ENCODE measurements around the gene ANKRD13B.

ANKRD13B gene

DNA sequence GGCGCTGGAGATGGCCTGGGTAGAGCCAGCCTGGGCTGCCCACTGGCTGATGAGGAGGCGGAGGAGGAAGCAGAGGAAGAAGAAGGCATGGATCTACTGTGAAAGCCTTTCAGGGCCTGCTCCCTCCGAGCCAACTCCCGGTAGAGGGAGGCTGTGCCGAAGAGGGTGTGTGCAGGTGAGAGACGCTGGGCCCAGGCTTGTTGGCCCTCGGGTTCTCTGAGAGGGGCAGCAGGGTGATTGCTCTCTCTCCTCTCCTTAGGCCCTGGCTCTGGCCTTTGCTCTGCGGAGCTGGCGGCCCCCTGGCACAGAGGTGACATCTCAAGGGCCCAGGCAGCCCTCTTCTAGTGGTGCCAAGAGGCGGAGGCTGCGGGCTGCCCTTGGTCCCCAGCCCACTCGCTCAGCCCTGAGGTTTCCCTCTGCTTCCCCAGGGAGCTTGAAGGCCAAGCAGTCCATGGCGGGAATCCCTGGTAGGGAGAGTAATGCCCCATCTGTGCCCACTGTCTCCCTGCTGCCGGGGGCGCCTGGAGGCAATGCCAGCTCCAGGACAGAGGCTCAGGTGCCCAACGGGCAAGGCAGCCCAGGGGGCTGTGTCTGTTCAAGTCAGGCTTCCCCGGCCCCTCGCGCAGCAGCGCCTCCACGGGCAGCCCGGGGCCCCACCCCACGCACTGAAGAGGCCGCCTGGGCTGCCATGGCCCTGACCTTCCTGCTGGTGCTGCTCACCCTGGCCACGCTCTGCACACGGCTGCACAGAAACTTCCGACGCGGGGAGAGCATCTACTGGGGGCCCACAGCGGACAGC lies 20.9 kb upstream of the ANKRD13B start:
- H3K9me3 Mint-ChIP-seq: no peaks in the 10 kb centered on the region
- peaks cover 26% of the 10 kb centered on the region for H3K4me1 Mint-ChIP-seq
- peaks cover 20% of the 10 kb centered on the region for H3K36me3 Mint-ChIP-seq (ENCODE audit: insufficient read depth)
- H3K4me3 Mint-ChIP-seq: no peak overlapping the region
- H3K27me3 Mint-ChIP-seq: no peaks in the 10 kb centered on the region
- DNase-seq (ENCODE audit: low spot score in 2 of 2): no peak
- ATAC-seq (replicated peaks; ENCODE audit: extremely low read depth, poor library complexity, severe bottlenecking): no peak
- H3K27ac Mint-ChIP-seq (ENCODE audit: low read depth): no peak overlapping the region

DNA sequence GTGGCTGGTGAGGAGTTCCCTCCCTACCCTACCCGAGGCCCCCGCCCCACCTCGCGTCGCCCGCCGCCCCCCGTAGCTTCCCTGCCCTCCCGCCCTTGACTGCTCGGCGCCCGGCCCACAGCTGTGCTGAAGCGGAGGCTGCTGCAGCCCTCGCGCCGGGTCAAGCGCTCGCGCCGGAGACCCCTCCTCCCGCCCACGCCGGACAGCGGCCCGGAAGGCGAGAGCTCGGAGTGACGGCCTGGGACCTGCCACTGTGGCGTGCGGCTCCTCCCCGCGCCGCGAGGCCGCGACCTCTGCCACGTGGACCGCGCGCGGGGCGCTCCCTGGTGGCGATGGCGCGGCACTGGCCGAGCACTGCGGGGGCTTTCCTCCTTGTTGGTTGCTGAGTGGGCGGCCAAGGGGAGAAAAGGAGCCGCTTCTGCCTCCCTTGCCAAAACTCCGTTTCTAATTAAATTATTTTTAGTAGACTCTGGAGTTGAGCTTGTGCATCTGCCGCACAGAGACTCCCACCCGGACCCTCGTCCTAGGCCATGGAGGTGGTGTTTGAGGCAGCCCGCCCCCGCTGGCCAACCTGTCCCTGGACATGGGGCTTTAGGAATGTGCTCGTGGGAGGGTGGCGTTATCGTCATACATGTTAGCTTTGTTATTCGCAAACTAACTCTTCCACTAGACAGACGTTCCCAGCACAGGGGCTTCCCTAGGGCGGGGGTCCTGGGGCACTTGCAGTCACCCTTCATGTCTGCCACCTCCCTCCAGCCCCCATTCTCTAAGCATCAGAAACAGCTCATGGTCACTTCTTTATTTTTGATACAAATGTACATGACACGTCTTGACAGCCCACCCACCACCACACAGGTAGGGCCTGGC lies 20.0 kb upstream of the ANKRD13B start:
- ATAC-seq (replicated peaks; ENCODE audit: extremely low read depth, poor library complexity, severe bottlenecking): no peak
- Mint-ChIP-seq H3K4me3 (no peak overlapping the region), H3K9me3 (no peaks in the 10 kb centered on the region), H3K4me1 (peaks cover 26% of the 10 kb centered on the region), H3K27me3 (no peaks in the 10 kb centered on the region), H3K27ac (ENCODE audit: low read depth) (no peak overlapping the region), H3K36me3 (ENCODE audit: insufficient read depth) (peaks cover 18% of the 10 kb centered on the region)
- peak in 1 of 2 donors; percentile 45 for DNase-seq (ENCODE audit: low spot score in 2 of 2)

- H3K36me3 Mint-ChIP-seq (ENCODE audit: insufficient read depth): peaks cover 14% of the 10 kb centered on the region
- H3K27ac Mint-ChIP-seq (ENCODE audit: low read depth): peak overlapping the region; percentile 53
- H3K27me3 Mint-ChIP-seq: no peaks in the 10 kb centered on the region
- H3K4me3 Mint-ChIP-seq: no peak overlapping the region
- no peaks in the 10 kb centered on the region for H3K9me3 Mint-ChIP-seq
- peaks cover 22% of the 10 kb centered on the region for H3K4me1 Mint-ChIP-seq
- ATAC-seq (replicated peaks; ENCODE audit: extremely low read depth, poor library complexity, severe bottlenecking) (no peak), DNase-seq (ENCODE audit: low spot score in 2 of 2) (no peak)
Observed at GRCh38 chr17:29573558-29573869, 19.4 kb upstream of the ANKRD13B start.

DNA sequence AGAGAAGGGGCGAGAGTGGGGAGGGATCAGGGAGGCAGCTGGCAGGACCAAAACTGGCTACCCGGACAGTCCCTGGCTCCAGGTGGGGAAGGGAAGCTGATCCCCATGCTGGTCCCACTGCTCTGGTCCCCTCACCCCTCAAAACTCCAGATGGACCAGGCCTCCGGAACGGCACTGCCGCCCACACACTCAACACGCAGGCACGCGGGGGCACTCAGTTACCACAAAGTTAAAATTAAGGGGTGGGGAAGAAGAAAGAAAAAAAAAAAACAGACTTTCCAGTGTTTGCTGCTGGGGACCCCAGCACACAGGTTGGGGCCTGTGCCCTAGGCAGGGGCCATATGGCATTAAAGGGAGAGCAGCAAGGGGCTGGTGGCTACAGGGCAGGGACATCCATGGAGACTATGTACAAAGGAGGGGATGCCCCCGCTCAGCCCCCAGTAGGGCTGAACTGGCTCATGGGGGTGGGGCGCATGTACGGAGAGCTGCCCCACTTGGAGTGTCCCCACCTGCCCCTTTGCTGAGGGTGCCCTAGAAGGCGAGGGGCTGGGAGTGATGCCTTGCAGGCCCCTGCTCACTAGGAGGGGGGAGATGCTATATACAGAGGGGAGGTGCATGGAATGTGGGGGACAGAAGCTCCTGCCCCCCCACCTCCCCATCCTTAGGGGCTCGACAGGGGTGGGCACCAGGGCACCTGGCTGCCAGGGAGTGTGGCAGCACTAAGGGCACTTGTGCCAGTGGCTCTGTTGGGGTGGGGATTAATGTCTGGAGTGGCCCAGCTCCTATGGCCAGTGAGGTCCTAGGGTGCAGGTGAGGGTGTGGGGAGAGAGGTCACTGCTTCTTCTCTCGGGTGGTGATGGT lies 18.8 kb upstream of the ANKRD13B start:
- peaks cover 15% of the 10 kb centered on the region for H3K36me3 Mint-ChIP-seq (ENCODE audit: insufficient read depth)

DNA sequence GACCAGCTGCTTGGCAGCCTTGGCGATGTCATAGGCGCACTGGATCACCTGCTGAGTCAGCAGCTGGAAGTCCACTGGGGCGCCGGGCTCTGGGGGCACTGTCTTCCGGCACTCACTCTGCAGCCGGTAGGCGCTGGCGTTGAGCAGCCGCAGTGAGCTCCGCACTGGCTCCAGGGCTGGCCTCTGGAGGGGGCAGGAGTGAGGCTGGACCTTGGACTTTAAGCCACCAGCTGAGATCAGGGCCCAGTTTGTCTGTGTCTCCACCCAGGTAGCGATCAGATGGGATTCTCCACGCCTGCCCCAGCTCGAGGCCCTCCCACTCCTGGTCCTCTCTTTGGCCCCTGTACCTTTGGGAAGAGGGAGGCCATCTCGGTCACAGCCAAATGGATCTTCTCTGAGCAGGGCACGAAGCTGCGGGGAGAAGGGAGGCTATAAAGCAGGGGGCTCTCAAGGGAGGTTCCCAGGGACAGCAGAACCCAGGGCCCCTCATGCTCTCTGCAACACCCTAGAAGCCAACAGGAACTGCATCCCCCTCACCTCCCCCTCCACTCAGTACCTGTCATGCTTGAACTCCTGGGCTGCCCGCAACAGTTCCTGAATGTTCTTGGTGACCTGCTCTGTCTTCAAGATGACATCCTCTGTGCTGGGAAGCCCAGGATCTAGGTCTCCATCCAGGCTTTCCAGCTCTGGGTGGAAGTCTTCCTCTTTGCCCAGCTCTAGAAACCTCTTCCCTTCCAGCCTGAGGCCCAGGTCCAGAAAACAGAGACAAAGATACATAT lies 18.0 kb upstream of the ANKRD13B start:
- DNase-seq (ENCODE audit: low spot score in 2 of 2) (no peak), ATAC-seq (replicated peaks; ENCODE audit: extremely low read depth, poor library complexity, severe bottlenecking) (no peak)
- H3K9me3 Mint-ChIP-seq: no peaks in the 10 kb centered on the region
- peaks cover 16% of the 10 kb centered on the region for H3K4me1 Mint-ChIP-seq
- peaks cover 13% of the 10 kb centered on the region for H3K36me3 Mint-ChIP-seq (ENCODE audit: insufficient read depth)
- H3K27ac Mint-ChIP-seq (ENCODE audit: low read depth): no peak overlapping the region
- no peak overlapping the region for H3K4me3 Mint-ChIP-seq
- no peaks in the 10 kb centered on the region for H3K27me3 Mint-ChIP-seq

More for the DNA sequence above, 18.8 kb upstream of the ANKRD13B start:
- ATAC-seq (replicated peaks; ENCODE audit: extremely low read depth, poor library complexity, severe bottlenecking): no peak
- Mint-ChIP-seq H3K27ac (ENCODE audit: low read depth) (peak overlapping the region; percentile 53), H3K27me3 (no peaks in the 10 kb centered on the region), H3K4me3 (no peak overlapping the region), H3K9me3 (no peaks in the 10 kb centered on the region), H3K4me1 (peaks cover 19% of the 10 kb centered on the region)
- no peak for DNase-seq (ENCODE audit: low spot score in 2 of 2)

DNA sequence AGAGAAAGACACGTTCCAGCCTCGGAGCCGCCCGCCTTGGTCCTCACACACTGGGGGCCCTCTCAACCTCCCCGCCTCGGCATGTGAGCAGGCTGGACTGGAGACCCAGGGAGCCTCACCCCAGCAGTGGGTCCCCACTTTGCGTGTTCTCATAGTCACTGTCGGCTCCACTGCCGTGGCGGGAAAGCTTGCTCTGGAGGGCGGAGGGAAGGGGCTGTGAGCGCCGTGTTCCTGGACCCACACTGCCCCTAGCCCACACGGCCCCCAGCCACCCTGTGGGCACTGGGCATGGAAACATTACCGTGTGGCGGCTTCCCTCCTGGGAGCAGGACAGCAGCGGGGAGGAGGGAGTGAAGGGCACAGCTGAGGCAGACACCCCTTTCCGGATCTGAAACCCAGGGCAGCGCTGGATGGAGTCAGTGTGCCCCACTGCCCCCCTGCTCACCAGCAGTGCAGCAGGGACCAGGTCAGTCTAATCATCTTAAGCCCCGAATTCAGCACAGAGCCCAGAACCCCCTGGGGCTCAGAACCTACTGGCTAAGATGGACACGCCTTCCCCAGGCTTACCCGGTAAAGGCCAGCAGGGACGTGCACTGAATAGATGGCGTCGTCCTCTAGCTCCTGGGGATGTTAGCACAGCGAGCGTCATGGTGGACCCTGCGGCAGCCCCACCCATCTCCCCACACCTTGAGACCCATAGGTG lies 17.3 kb upstream of the ANKRD13B start:
- Mint-ChIP-seq H3K27ac (ENCODE audit: low read depth) (no peak overlapping the region), H3K4me1 (peaks cover 20% of the 10 kb centered on the region), H3K9me3 (no peaks in the 10 kb centered on the region), H3K36me3 (ENCODE audit: insufficient read depth) (peaks cover 16% of the 10 kb centered on the region), H3K4me3 (no peak overlapping the region), H3K27me3 (no peaks in the 10 kb centered on the region)
- DNase-seq (ENCODE audit: low spot score in 2 of 2): no peak
- no peak for ATAC-seq (replicated peaks; ENCODE audit: extremely low read depth, poor library complexity, severe bottlenecking)

DNA sequence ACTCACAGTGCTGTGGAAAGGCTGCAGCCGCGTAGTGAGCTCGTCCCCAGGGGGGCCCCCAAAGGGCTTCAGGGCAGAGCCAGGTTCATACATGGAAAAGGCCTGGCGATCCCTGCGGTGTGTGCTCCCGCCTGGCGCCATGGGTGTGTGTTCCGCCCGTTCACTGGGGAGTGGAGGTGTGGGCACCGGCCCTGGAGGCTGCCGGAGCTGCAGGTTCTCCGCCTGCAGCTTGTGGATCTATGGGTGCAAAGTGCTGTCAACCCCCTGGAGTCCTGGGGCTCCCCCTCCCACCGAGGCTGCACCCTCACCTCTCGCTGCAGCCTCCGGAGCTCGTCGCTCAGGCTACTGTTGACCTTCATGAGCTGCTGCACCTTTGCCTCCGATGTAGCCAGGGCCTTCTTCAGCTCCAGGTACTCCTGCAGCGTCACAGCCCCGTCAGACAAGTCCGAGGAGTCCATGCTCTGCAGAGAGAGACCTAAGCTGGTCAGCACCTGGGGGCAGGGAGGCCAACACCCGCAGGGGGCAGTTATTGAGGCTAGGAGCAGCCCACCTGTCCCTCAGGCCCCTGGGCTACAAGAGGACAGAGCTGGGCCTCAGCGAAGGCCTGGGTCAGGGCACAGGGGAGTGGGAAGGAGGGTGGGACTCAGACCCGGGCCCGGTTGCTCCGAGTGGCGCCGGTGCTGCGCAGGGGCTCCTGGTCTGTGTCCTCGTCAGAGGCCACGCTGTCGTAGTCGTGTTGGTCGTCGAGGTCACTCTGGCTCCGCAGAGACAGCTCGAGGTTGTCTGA lies 16.5 kb upstream of the ANKRD13B start:
- ATAC-seq (replicated peaks; ENCODE audit: extremely low read depth, poor library complexity, severe bottlenecking) (no peak), DNase-seq (ENCODE audit: low spot score in 2 of 2) (no peak)
- H3K4me1 Mint-ChIP-seq: peaks cover 15% of the 10 kb centered on the region
- H3K27ac Mint-ChIP-seq (ENCODE audit: low read depth): no peak overlapping the region
- no peaks in the 10 kb centered on the region for H3K27me3 Mint-ChIP-seq
- H3K36me3 Mint-ChIP-seq (ENCODE audit: insufficient read depth): peaks cover 16% of the 10 kb centered on the region
- H3K9me3 Mint-ChIP-seq: no peaks in the 10 kb centered on the region
- H3K4me3 Mint-ChIP-seq: no peak overlapping the region

DNA sequence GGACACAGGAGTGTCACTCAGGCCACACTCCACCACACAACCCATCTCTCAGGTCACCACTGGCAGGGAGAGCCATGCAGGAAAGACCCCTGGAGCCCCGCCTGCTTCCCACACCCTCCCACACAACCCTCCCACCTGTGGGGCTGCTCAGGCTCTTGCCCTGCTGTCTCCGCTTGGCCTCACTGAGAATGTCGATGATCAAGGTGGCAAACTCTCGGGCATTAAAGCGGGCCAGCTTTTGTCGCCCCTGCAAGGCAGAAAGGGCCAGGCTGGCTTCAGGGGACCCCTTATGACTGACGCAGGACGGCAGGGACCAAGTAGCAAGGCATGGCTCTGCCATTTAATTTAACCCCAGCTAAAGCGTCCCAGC lies 15.9 kb upstream of the ANKRD13B start:
- H3K27me3 Mint-ChIP-seq: no peaks in the 10 kb centered on the region
- no peak for DNase-seq (ENCODE audit: low spot score in 2 of 2)
- H3K36me3 Mint-ChIP-seq (ENCODE audit: insufficient read depth): peaks cover 14% of the 10 kb centered on the region
- no peaks in the 10 kb centered on the region for H3K9me3 Mint-ChIP-seq
- no peak overlapping the region for H3K4me3 Mint-ChIP-seq
- peaks cover 15% of the 10 kb centered on the region for H3K4me1 Mint-ChIP-seq
- no peak overlapping the region for H3K27ac Mint-ChIP-seq (ENCODE audit: low read depth)
- ATAC-seq (replicated peaks; ENCODE audit: extremely low read depth, poor library complexity, severe bottlenecking): no peak

GRCh38 chr17:29577385-29578211 lies 15.3 kb upstream of the ANKRD13B start:
- Mint-ChIP-seq H3K27me3 (no peaks in the 10 kb centered on the region), H3K4me1 (peaks cover 15% of the 10 kb centered on the region), H3K4me3 (no peak overlapping the region), H3K36me3 (ENCODE audit: insufficient read depth) (peaks cover 15% of the 10 kb centered on the region), H3K9me3 (no peaks in the 10 kb centered on the region), H3K27ac (ENCODE audit: low read depth) (no peak overlapping the region)
- no peak for ATAC-seq (replicated peaks; ENCODE audit: extremely low read depth, poor library complexity, severe bottlenecking)
- no peak for DNase-seq (ENCODE audit: low spot score in 2 of 2)

- H3K9me3 Mint-ChIP-seq: no peaks in the 10 kb centered on the region
- no peak overlapping the region for H3K27ac Mint-ChIP-seq (ENCODE audit: low read depth)
- DNase-seq (ENCODE audit: low spot score in 2 of 2) (no peak), ATAC-seq (replicated peaks; ENCODE audit: extremely low read depth, poor library complexity, severe bottlenecking) (no peak)
- H3K4me3 Mint-ChIP-seq: no peak overlapping the region
- H3K4me1 Mint-ChIP-seq: peaks cover 15% of the 10 kb centered on the region
- H3K27me3 Mint-ChIP-seq: no peaks in the 10 kb centered on the region
- H3K36me3 Mint-ChIP-seq (ENCODE audit: insufficient read depth): peaks cover 17% of the 10 kb centered on the region
Observed at GRCh38 chr17:29578626-29579485, 14.1 kb upstream of the ANKRD13B start.

Measured in central memory CD8-positive, alpha-beta T cell (primary cell).